ENCODE data around the gene POLN.

The POLN gene

DNA sequence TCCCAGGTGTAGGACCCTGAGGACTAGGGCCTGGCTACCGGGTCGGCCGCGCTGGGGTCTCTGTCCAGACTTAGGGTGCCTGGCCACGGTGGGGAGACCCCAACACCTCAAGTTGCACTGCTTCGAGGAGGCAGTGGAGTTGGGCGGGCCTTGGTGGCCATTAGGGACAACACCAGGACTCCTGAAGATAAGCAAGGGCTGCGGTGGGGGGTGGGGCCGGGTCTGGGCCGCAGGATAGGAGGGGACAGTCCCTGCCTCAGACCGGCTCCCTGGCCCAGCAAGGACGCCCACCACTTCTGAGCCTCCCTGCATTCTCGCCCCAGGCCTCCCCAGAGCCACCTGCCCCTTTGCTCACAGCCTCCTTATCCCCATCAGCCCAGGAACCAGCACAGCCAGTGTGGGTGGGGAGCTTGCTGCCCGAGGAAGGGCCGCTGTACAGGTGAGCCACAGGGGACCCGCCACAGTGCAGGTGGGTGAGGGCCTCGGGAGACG lies 25.4 kb upstream of the POLN start:
- Histone ChIP-seq H3K9me3 (ENCODE audit: low read depth, low read length) (no peaks in the 10 kb centered on the region), H3K4me3 (no peak overlapping the region), H3K27ac (no peak overlapping the region), H3K9ac (ENCODE audit: insufficient read length) (no peak overlapping the region), H3K36me3 (ENCODE audit: insufficient read depth, low read length) (no peaks in the 10 kb centered on the region)
- DNase-seq (ENCODE audit: low read depth, low spot score), result no peak
- TF ChIP-seq EZH2 (IDR thresholded peaks at IDR 0.05) (no peak), FOXP2 (optimal IDR thresholded peaks at IDR 0.05; ENCODE audit: control extremely low read depth, extremely low read length, insufficient read depth) (no peak), POLR2AphosphoS5 (IDR thresholded peaks at IDR 0.05; ENCODE audit: borderline replicate concordance, low read depth, low read length) (no peak)

DNA sequence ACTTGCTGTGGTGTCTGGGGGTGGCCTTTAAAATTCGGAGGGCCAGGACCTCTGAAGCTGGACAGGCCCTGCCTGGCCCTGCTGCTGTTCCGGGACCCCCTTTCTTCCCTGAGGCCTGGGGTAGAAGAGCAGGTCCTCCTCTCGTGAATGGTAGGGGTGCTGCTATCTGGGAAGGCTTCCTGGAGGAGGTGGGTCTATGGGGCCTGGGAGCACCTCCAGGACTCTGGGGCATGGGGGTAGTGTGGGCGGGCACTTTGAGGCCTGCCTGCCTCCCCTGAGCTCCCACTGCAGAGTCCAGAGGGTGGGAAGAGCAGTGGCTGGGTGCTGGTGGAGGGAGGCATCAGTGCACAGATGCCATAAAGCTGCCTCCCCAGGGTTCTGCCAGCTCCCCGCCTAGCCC lies 24.9 kb upstream of the POLN start:
- Histone ChIP-seq H3K4me3 (no peak overlapping the region), H3K9ac (ENCODE audit: insufficient read length) (no peak overlapping the region), H3K36me3 (ENCODE audit: insufficient read depth, low read length) (no peaks in the 10 kb centered on the region), H3K27ac (no peak overlapping the region), H3K9me3 (ENCODE audit: low read depth, low read length) (no peaks in the 10 kb centered on the region)
- DNase-seq (ENCODE audit: low read depth, low spot score), result no peak
- TF ChIP-seq EZH2 (IDR thresholded peaks at IDR 0.05), result no peak
- no peak for TF ChIP-seq FOXP2 (optimal IDR thresholded peaks at IDR 0.05; ENCODE audit: control extremely low read depth, extremely low read length, insufficient read depth)
- TF ChIP-seq POLR2AphosphoS5 (IDR thresholded peaks at IDR 0.05; ENCODE audit: borderline replicate concordance, low read depth, low read length), result no peak

DNA sequence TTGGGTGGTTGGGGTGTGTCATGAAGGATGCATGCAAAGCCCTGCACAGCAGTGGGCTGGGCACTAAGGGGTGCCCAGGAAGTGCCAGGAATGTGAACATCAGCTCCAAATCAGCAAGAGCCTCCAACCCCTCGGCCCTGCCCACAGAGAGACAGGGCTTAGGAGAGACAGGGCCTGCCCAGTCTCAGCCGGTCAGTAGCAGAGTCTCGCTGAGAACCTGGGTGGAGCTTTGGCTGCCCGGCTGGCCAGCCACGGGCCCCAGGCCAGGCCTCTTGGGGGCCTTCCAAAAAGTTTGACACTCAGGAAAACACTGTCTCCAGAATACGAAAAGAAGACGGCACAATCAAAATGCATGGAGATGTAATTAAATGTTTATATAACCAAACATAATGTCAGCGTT lies 24.3 kb upstream of the POLN start:
- H3K27ac ChIP-seq, result no peak overlapping the region
- no peak for DNase-seq (ENCODE audit: low read depth, low spot score)
- TF ChIP-seq FOXP2 (optimal IDR thresholded peaks at IDR 0.05; ENCODE audit: control extremely low read depth, extremely low read length, insufficient read depth), result no peak
- no peak for TF ChIP-seq EZH2 (IDR thresholded peaks at IDR 0.05)
- TF ChIP-seq POLR2AphosphoS5 (IDR thresholded peaks at IDR 0.05; ENCODE audit: borderline replicate concordance, low read depth, low read length), result no peak
- no peak overlapping the region for H3K9ac ChIP-seq (ENCODE audit: insufficient read length)
- no peaks in the 10 kb centered on the region for H3K36me3 ChIP-seq (ENCODE audit: insufficient read depth, low read length)
- no peak overlapping the region for H3K4me3 ChIP-seq
- no peaks in the 10 kb centered on the region for H3K9me3 ChIP-seq (ENCODE audit: low read depth, low read length)

DNA sequence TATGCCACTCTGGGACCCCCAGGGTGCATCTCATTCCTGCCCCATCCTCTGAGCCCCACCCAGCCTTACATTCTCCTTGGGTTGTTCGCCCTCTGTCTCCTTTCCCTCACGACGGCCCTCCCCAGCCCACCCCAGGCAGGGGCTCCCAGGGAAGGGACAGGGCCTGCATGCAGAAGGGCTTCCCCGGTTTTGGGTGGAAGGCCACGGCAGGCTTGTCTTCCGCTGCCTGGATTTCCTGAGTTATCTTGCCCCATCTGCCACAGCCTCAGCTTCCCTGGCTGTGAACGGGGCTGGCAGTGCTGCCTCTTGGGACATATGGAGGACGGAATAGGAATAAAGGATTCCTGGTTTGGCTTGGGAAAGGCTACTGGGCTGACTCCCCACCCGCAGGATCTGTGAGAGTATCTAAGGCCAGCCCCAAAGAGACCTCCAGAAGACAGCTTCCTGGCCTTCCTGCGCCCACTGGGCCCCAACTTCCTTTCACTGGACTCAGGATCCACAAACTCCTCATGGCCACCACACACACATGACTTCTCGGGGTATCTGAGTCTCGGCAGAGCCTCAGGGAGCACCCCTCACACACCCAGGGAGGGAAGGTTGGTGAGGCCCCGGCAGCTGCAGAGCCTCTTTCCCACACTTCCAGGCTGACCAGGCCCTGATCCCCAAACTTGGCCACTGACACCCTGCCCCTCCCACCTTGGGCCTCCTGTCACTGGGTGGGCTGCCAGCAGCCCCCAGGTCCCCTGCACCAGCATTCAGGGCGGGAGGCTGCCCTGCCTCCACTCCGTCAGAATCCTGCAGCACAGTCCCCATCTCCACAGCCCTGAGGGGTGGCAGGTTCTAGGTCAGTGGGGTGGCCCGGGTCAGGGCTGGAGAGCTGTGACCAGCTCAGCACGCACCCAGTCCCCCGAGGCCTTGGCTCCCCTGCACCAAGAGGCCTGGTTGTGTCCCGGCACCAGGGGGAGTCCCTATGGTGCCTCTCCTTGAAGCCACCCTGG lies 23.5 kb upstream of the POLN start:
- no peak for DNase-seq (ENCODE audit: low read depth, low spot score)
- no peak overlapping the region for H3K4me3 ChIP-seq
- H3K36me3 ChIP-seq (ENCODE audit: insufficient read depth, low read length), result no peaks in the 10 kb centered on the region
- no peaks in the 10 kb centered on the region for H3K9me3 ChIP-seq (ENCODE audit: low read depth, low read length)
- H3K27ac ChIP-seq, result no peak overlapping the region
- no peak overlapping the region for H3K9ac ChIP-seq (ENCODE audit: insufficient read length)
- TF ChIP-seq EZH2 (IDR thresholded peaks at IDR 0.05), result no peak
- TF ChIP-seq POLR2AphosphoS5 (IDR thresholded peaks at IDR 0.05; ENCODE audit: borderline replicate concordance, low read depth, low read length), result no peak
- TF ChIP-seq FOXP2 (optimal IDR thresholded peaks at IDR 0.05; ENCODE audit: control extremely low read depth, extremely low read length, insufficient read depth), result no peak

DNA sequence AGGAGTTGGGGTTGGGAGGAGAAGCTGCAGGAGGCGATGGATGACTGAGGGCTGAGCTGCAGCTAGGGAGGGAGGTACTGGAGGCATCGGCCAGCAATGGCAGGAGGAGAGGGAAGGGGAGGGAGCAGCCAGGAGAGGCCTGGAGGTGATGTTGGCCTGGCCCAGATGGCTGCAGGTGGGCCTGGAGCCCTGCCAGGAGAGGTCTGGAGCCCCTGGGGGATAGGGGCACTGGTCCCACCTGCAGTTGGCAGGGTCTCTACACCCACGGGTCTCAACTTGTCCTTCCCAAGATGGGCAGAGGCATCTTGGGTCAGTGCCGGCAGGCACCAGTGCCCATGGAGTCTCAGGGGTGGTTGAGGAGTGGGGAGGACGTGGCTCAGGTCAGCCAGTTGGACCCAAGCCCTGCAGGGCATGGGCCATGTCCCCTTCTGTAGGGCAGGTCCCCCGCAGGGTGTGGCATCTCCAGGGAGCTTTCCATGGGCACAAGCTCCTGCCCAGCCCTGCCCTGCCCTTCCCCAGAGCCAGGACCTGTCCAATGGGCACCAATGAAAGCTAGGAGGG lies 22.6 kb upstream of the POLN start:
- H3K9ac ChIP-seq (ENCODE audit: insufficient read length), result no peak overlapping the region
- no peak for DNase-seq (ENCODE audit: low read depth, low spot score)
- H3K27ac ChIP-seq, result no peak overlapping the region
- no peak overlapping the region for H3K4me3 ChIP-seq
- no peaks in the 10 kb centered on the region for H3K9me3 ChIP-seq (ENCODE audit: low read depth, low read length)
- H3K36me3 ChIP-seq (ENCODE audit: insufficient read depth, low read length), result no peaks in the 10 kb centered on the region
- TF ChIP-seq EZH2 (IDR thresholded peaks at IDR 0.05), result no peak

DNA sequence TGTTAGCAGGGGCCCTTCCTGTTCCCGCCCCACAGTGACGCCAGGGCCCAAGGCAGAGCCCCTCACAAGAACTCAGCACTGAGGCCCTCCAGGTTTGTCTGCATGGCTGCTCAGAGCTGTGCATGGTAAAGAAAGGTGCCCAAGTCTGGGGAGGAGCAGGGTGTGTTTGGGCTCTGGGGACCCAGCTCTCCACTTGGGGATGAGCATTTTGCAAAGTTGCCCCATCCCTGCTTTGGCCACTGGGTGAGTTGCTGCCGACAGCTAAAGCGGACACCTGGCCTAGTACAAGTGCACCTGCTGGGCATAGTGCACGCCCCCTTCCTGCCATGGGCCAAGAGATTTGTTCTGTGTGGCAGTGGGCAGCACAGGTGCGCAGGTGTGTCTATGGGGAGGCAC lies 22.0 kb upstream of the POLN start:
- Histone ChIP-seq H3K36me3 (ENCODE audit: insufficient read depth, low read length) (no peaks in the 10 kb centered on the region), H3K27ac (no peak overlapping the region), H3K9ac (ENCODE audit: insufficient read length) (no peak overlapping the region), H3K4me3 (no peak overlapping the region), H3K9me3 (ENCODE audit: low read depth, low read length) (no peaks in the 10 kb centered on the region)
- no peak for TF ChIP-seq FOXP2 (optimal IDR thresholded peaks at IDR 0.05; ENCODE audit: control extremely low read depth, extremely low read length, insufficient read depth)
- TF ChIP-seq EZH2 (IDR thresholded peaks at IDR 0.05), result no peak
- no peak for TF ChIP-seq POLR2AphosphoS5 (IDR thresholded peaks at IDR 0.05; ENCODE audit: borderline replicate concordance, low read depth, low read length)
- DNase-seq (ENCODE audit: low read depth, low spot score), result no peak

DNA sequence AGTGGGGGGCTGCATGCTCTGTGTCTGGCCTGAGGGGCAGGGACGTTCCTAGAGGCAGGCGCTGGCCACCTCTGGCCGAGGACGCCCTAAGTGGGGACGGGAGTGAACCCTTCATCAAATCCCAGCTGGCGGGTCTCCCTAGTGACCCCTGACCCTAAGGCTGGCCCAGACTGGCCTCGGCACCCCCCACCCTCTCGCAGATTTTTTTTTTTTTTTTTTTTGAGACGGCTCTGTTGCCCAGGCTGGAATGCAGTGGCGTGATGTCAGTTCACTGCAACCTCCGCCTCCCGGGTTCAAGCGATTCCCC lies 21.0 kb upstream of the POLN start:
- no peak for DNase-seq (ENCODE audit: low read depth, low spot score)
- TF ChIP-seq FOXP2 (optimal IDR thresholded peaks at IDR 0.05; ENCODE audit: control extremely low read depth, extremely low read length, insufficient read depth) (no peak), EZH2 (IDR thresholded peaks at IDR 0.05) (no peak), POLR2AphosphoS5 (IDR thresholded peaks at IDR 0.05; ENCODE audit: borderline replicate concordance, low read depth, low read length) (no peak)
- H3K9ac ChIP-seq (ENCODE audit: insufficient read length), result peak overlapping the region; percentile 73

DNA sequence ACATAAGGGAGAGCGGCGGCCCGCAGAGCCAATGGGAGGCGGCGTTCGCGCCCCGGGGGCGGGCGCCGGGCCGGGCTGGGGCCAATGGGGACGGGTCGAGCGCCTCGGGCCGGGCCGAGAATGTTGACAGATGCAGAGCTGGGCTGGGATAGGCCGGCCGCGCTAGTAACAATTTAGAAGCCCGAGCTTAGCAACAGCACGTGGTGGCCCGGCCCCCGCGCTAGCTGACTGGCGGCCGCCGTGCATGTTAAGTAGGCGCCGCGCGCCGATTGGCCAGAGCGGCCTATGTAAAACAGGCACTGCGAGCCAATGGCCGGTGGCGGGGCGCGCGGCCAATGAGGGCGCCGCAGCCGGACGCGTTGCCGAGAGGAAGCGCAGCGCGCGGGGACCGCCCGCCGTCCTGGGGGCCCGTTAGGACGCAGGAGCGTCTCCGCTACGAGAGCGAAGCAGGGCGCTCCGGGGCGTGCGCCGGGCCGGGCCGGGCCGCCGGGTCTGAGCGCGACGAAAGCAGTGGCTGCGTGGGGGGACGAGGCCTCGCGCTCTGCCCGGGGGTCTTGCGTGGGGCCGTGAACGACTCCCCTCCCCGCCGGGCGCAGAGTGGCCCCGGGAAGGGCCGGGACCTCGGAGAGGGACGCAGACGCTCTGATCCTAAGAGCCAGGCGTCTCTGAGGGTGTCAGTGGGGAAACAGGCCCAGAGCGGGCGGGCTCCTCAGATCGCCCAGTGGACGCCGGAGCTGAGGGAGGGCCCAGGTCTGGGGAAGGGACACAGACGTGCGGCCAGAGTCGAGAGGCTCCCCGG lies 20.4 kb upstream of the POLN start:
- Histone ChIP-seq H3K9me3 (ENCODE audit: low read depth, low read length) (no peaks in the 10 kb centered on the region), H3K4me3 (peak overlapping the region; percentile 86), H3K9ac (ENCODE audit: insufficient read length) (peak overlapping the region; percentile 73), H3K36me3 (ENCODE audit: insufficient read depth, low read length) (no peaks in the 10 kb centered on the region), H3K27ac (0 out of 2 replicates have a peak overlapping the region, but pooled peaks have one; percentile 50)
- DNase-seq (ENCODE audit: low read depth, low spot score), result peak; percentile 93
- TF ChIP-seq FOXP2 (optimal IDR thresholded peaks at IDR 0.05; ENCODE audit: control extremely low read depth, extremely low read length, insufficient read depth) (no peak), POLR2AphosphoS5 (IDR thresholded peaks at IDR 0.05; ENCODE audit: borderline replicate concordance, low read depth, low read length) (peak; percentile 72)

More for the DNA sequence above, 21.0 kb upstream of the POLN start:
- no peak overlapping the region for H3K27ac ChIP-seq
- H3K4me3 ChIP-seq, result peak overlapping the region; percentile 86
- H3K36me3 ChIP-seq (ENCODE audit: insufficient read depth, low read length), result no peaks in the 10 kb centered on the region
- no peaks in the 10 kb centered on the region for H3K9me3 ChIP-seq (ENCODE audit: low read depth, low read length)

All from SK-N-MC (cell line).